SH-SY5Y (cell line): ENCODE data around the gene RNH1.

ENCODE experiments used
- GATA2 ChIP-seq: IDR thresholded peaks from 2 replicates; pipeline ENCODE4 v1.6.1; 2011; ENCODE audit warnings: mild to moderate bottlenecking, low read depth, low read length
- GATA3 ChIP-seq: IDR thresholded peaks from 2 replicates; pipeline ENCODE4 v1.6.1; 2011; ENCODE audit warnings: low read depth, mild to moderate bottlenecking, low read length, moderate library complexity

GRCh38 chr11:471468-472145 lies 35.4 kb downstream of the RNH1 start:
- no peak for TF ChIP-seq GATA2
- TF ChIP-seq GATA3 = no peak
